Transverse colon (tissue), 4 donors: ENCODE measurements around the gene VWC2. TPM values are rescaled to one million over a fixed set of nuclear protein-coding genes. Genes with fewer than 3 reads are reported as not detected.

Experiments used
- DNase-seq: peaks from one replicate; pipeline ENCODE4 v3.0.0-alpha.2; 2019
- H3K27ac ChIP-seq, 4 donors: fragments of 200-600 bp; sonication (generic); 2 replicates each; pipeline ENCODE4 v1.5.1; 2016 to 2018; ENCODE audit warnings: inconsistent platforms in 4 of 4
- H3K27me3 ChIP-seq: fragments of 200-600 bp; sonication (generic); 2 replicates; pipeline ENCODE4 v1.5.1; 2017; ENCODE audit warnings: inconsistent platforms
- H3K36me3 ChIP-seq, 4 donors: fragments of 200-600 bp; sonication (generic); 2 replicates each; pipeline ENCODE4 v1.5.1; 2017 to 2019; ENCODE audit warnings: inconsistent platforms in 4 of 4
- H3K4me1 ChIP-seq, 4 donors: fragments of 200-600 bp; sonication (generic); 2 replicates each; pipeline ENCODE4 v1.5.1; 2017 to 2020; ENCODE audit warnings: inconsistent platforms in 4 of 4
- H3K4me3 ChIP-seq, 4 donors: fragments of 200-600 bp; sonication (generic); 1 replicate in 1 of 4; 2 replicates in 3 of 4; pipeline versions ENCODE4 v1.5.1 to v1.6.1; 2017 to 2019; ENCODE audit warnings: inconsistent platforms in 4 of 4
- H3K9me3 ChIP-seq, 2 donors: fragments of 200-600 bp; sonication (generic); 2 replicates each; pipeline ENCODE4 v1.5.1; 2017 to 2019; ENCODE audit warnings: inconsistent platforms in 2 of 2
- EP300 ChIP-seq: sonication (generic); formaldehyde crosslinking; IDR thresholded peaks from one replicate; pipeline ENCODE4 v1.6.1; 2017; ENCODE audit warnings: antibody characterized with exemption, low read depth
- POLR2A ChIP-seq: fragments of 450-650 bp; IDR thresholded peaks from one replicate; pipeline ENCODE4 v1.6.1; 2016; ENCODE audit warnings: antibody characterized with exemption, mild to moderate bottlenecking, moderate library complexity
- POLR2AphosphoS5 ChIP-seq, 3 donors: sonication (generic); formaldehyde crosslinking; IDR thresholded peaks; one replicate each; pipeline ENCODE4 v1.6.1; 2016; ENCODE audit warnings: antibody characterized with exemption in 3 of 3
- WGBS, 2 donors: methylation state at CpG; one replicate each; pipeline ENCODE4 v1.1.5; 2018; ENCODE audit warnings: low coverage in 1 of 2; 5-methylcytosine and 5-hydroxymethylcytosine counted together
- in situ Hi-C, 4 donors: fragments of 200-750 bp; cut with MboI; loops; one replicate each; pipeline versions ENCODE4 v1.15.0 to v1.15.1; 2017; ENCODE audit warnings: low sequenced_read_pairs in 3 of 4, low pct_ligation_motif_present in 1 of 4, low pct_unique_long_range_greater_than_20kb in 1 of 4
- intact Hi-C: fragments of 100-400 bp; cut with DNase I; formaldehyde crosslinking; loops from one replicate; pipeline ENCODE4 v1.15.1; 2023; ENCODE audit warnings: low total_unique reads
- total RNA-seq, 4 donors: library from RNA; depleted of rRNA; stranded (reverse); fragments of >200 nt; gene quantifications; one replicate each; pipeline ENCODE4 v1.1.0, GENCODE V29; 2016
- TF ChIP-seq, protein P1 (sequence below), 5 experiments: fragments of 200-600 bp in 3 of 5; fragments of 450-650 bp in 2 of 5; sonication (generic) in 3 of 5; IDR thresholded peaks; 1 replicate in 2 of 5; 2 replicates in 3 of 5; pipeline ENCODE4 v1.5.1; 2016 to 2017; ENCODE audit warnings: antibody characterized with exemption in 5 of 5, inconsistent platforms in 3 of 5, mild to moderate bottlenecking in 2 of 5, moderate library complexity in 1 of 5

VWC2 gene
- total RNA-seq, 4 donors from 2014 or later = 0.16 to 0.27 TPM; not detected in 2

- no peak for TF ChIP-seq POLR2A
- TF ChIP-seq, protein P1, sequence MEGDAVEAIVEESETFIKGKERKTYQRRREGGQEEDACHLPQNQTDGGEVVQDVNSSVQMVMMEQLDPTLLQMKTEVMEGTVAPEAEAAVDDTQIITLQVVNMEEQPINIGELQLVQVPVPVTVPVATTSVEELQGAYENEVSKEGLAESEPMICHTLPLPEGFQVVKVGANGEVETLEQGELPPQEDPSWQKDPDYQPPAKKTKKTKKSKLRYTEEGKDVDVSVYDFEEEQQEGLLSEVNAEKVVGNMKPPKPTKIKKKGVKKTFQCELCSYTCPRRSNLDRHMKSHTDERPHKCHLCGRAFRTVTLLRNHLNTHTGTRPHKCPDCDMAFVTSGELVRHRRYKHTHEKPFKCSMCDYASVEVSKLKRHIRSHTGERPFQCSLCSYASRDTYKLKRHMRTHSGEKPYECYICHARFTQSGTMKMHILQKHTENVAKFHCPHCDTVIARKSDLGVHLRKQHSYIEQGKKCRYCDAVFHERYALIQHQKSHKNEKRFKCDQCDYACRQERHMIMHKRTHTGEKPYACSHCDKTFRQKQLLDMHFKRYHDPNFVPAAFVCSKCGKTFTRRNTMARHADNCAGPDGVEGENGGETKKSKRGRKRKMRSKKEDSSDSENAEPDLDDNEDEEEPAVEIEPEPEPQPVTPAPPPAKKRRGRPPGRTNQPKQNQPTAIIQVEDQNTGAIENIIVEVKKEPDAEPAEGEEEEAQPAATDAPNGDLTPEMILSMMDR (IDR thresholded peaks at IDR 0.05) = no peak
- no peak for TF ChIP-seq EP300
- TF ChIP-seq POLR2AphosphoS5 (IDR thresholded peaks at IDR 0.05) = no peak
- H3K27ac ChIP-seq = no peak overlapping the region
- no peaks in the 10 kb centered on the region for H3K36me3 ChIP-seq
- no peaks in the 10 kb centered on the region for H3K27me3 ChIP-seq
- in situ Hi-C loops = loop anchor here in 2 of 4 donors (25.0 kb wide), 1 partner anchor 1543 kb away; no protein-coding TSS in a partner anchor
- H3K4me1 ChIP-seq = no peaks in the 10 kb centered on the region
- H3K9me3 ChIP-seq = no peaks in the 10 kb centered on the region
- H3K4me3 ChIP-seq = no peak overlapping the region
- intact Hi-C loops = no loop called here
- 50 to 66% methylated on average over 1 to 7 of the region's 7 CpGs for WGBS, 2 donors
- no peak for DNase-seq
These were observed 82.0 kb downstream of the VWC2 start for GRCh38 chr7:49855281-49855980.

GRCh38 chr7:49860293-49860692 lies 86.9 kb downstream of the VWC2 start:
- H3K36me3 ChIP-seq = no peaks in the 10 kb centered on the region
- H3K27ac ChIP-seq = no peak overlapping the region
- WGBS, 2 donors = 80 to 84% methylated on average over 1 of the region's 1 CpG
- H3K4me1 ChIP-seq = no peaks in the 10 kb centered on the region
- no peak for DNase-seq
- in situ Hi-C loops = loop anchor here in 2 of 4 donors (25.0 kb wide), 1 partner anchor 1548 kb away; no protein-coding TSS in a partner anchor
- no peak overlapping the region for H3K4me3 ChIP-seq
- no peaks in the 10 kb centered on the region for H3K9me3 ChIP-seq
- TF ChIP-seq EP300 (no peak), POLR2A (no peak), POLR2AphosphoS5 (IDR thresholded peaks at IDR 0.05) (no peak)
- TF ChIP-seq, protein P1 (IDR thresholded peaks at IDR 0.05) = no peak
- intact Hi-C loops = no loop called here
- H3K27me3 ChIP-seq = no peaks in the 10 kb centered on the region

- Histone ChIP-seq H3K4me3 (no peak overlapping the region), H3K4me1 (no peaks in the 10 kb centered on the region), H3K27ac (no peak overlapping the region), H3K9me3 (no peaks in the 10 kb centered on the region), H3K36me3 (no peaks in the 10 kb centered on the region), H3K27me3 (no peaks in the 10 kb centered on the region)
- TF ChIP-seq POLR2AphosphoS5 (IDR thresholded peaks at IDR 0.05) = no peak
- TF ChIP-seq, protein P1 (IDR thresholded peaks at IDR 0.05) = no peak
- no peak for TF ChIP-seq POLR2A
- TF ChIP-seq EP300 = no peak
- intact Hi-C loops = no loop called here
- DNase-seq = no peak
- 58 to 78% methylated on average over 3 to 10 of the region's 10 CpGs for WGBS, 2 donors
- in situ Hi-C loops = loop anchor here in 2 of 4 donors (25.0 kb wide), 1 partner anchor 1554 kb away; no protein-coding TSS in a partner anchor
These were observed 92.8 kb downstream of the VWC2 start for GRCh38 chr7:49866076-49866735.

GRCh38 chr7:49866910-49867309 lies 93.5 kb downstream of the VWC2 start:
- Histone ChIP-seq H3K4me1 (no peaks in the 10 kb centered on the region), H3K36me3 (no peaks in the 10 kb centered on the region), H3K27me3 (no peaks in the 10 kb centered on the region), H3K9me3 (no peaks in the 10 kb centered on the region), H3K4me3 (no peak overlapping the region), H3K27ac (no peak overlapping the region)
- DNase-seq = no peak
- 57 to 60% methylated on average over 5 of the region's 5 CpGs for WGBS, 2 donors
- in situ Hi-C loops = loop anchor here in 2 of 4 donors (25.0 kb wide), 1 partner anchor 1555 kb away; no protein-coding TSS in a partner anchor
- TF ChIP-seq EP300 = no peak
- TF ChIP-seq POLR2AphosphoS5 (IDR thresholded peaks at IDR 0.05) = no peak
- no peak for TF ChIP-seq POLR2A
- intact Hi-C loops = no loop called here
